ENCODE results near the gene GSDMA. TPM values are rescaled to one million over a fixed set of nuclear protein-coding genes. Genes with fewer than 3 reads are reported as not detected.

The GSDMA gene
- total and polyA plus RNA-seq, 10 of the 15 experiments (the other 5 are each of a cell fraction or from before 2014, with no cell fraction given), result 0.04 to 0.11 TPM; not detected in 8

DNA sequence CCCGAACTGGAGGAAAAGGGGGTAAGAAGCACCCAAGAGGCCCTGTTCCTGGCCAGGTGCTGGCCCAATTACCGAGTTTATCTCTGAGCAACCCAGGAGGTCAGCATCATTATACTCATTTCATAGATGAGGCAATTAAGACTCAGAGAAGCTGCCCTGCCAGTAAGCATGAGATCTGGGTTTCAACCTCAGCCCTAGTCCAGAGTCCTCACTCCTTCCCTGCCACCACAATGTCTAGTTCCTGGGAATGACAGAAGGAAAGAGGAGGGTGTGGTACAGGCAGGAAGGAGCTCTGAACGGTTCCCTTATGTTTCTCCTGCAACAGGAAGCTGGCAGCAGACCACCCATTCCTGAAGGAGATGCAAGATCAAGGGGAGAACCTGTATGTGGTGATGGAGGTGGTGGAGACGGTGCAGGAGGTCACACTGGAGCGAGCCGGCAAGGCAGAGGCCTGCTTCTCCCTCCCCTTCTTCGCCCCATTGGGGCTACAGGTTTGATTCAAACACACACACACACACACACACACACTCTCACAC is 7.4 kb downstream of the GSDMA start (continued):
- TF ChIP-seq YY1 (IDR thresholded peaks at IDR 0.05; ENCODE audit: low read depth, low read length) (no peak), SUPT20H (IDR thresholded peaks at IDR 0.05; ENCODE audit: borderline replicate concordance, control insufficient read depth, low read depth, low read length) (no peak), SMARCA5 (IDR thresholded peaks at IDR 0.05) (no peak), RELA (IDR thresholded peaks at IDR 0.05; ENCODE audit: borderline replicate concordance, partially characterized antibody) (no peak), SPI1 (IDR thresholded peaks at IDR 0.05; ENCODE audit: borderline replicate concordance, insufficient read depth, low read depth, low read length) (no peak), CHD4 (IDR thresholded peaks at IDR 0.05) (no peak)
- TF ChIP-seq, protein P1, sequence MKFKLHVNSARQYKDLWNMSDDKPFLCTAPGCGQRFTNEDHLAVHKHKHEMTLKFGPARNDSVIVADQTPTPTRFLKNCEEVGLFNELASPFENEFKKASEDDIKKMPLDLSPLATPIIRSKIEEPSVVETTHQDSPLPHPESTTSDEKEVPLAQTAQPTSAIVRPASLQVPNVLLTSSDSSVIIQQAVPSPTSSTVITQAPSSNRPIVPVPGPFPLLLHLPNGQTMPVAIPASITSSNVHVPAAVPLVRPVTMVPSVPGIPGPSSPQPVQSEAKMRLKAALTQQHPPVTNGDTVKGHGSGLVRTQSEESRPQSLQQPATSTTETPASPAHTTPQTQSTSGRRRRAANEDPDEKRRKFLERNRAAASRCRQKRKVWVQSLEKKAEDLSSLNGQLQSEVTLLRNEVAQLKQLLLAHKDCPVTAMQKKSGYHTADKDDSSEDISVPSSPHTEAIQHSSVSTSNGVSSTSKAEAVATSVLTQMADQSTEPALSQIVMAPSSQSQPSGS (IDR thresholded peaks at IDR 0.05; ENCODE audit: low read length), result no peak

DNA sequence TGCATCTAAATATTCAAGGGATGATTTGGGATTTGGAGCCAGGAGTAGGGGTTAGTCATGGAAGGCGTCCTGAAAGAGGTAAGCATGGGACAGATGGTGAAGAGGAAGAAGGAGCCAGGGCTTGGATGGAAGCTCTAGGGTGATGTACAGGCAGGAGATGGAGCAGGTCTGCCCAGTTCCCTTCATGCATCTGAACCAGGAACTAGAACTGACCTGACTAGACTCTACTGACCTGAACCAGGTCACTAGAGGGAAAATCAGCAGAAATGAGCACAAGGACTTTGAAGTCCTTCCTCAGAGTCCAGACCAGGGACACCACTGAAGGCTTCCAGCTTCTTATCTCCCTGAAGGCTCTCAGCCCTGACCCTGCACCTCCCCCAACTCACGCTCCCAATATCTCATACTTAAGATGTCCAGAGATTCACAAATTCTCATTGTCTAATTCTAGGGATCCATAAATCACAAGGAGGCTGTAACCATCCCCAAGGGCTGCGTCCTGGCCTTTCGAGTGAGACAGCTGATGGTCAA is 8.3 kb downstream of the GSDMA start:
- ChIA-PET SMC1A (ENCODE audit: uncharacterized antibody, unreplicated experiment) (no interaction called here), CTCF (no interaction called here)
- no peak overlapping the region for H3K4me3 ChIP-seq

More for the DNA sequence above, 8.3 kb downstream of the GSDMA start:
- DNase-seq (ENCODE audit: low read depth, low spot score) (no peak), FAIRE-seq (no peak), ATAC-seq (no peak)
- Histone ChIP-seq H2AFZ (ENCODE audit: control insufficient read depth, low read depth, low read length) (no peak overlapping the region), H3K27me3 (replicated peaks in 1 of 2; ENCODE audit: control insufficient read depth in 2 of 2, insufficient read depth in 2 of 2, low read length in 1 of 2) (peaks cover 0 to 4% of the 10 kb centered on the region in 2 experiments; a peak in 2 of 4 replicates), H3K9ac (ENCODE audit: control insufficient read depth, insufficient read depth, low read length) (no peak overlapping the region), H3K9me3 (replicated peaks; ENCODE audit: control insufficient read depth, insufficient read depth, low read length) (no peaks in the 10 kb centered on the region), H4K20me1 (ENCODE audit: control insufficient read depth, insufficient read depth) (no peaks in the 10 kb centered on the region), H3K79me2 (ENCODE audit: control insufficient read depth, insufficient read depth, low read length) (no peaks in the 10 kb centered on the region), H3K4me2 (ENCODE audit: control insufficient read depth, insufficient read depth) (no peak overlapping the region), H3K27ac (ENCODE audit: control insufficient read depth, insufficient read depth) (no peak overlapping the region), H3K36me3 (ENCODE audit: control insufficient read depth in 2 of 2, insufficient read depth in 2 of 2, low read length in 1 of 2) (no peaks in the 10 kb centered on the region), H3K4me1 (ENCODE audit: control insufficient read depth, insufficient read depth, low read length) (no peaks in the 10 kb centered on the region)
- in situ Hi-C loops (cut with MboI), result no loop called here
- POLR2A ChIA-PET, result no interaction called here
- RAD21 ChIA-PET (ENCODE audit: unreplicated experiment), result no interaction called here
- intact Hi-C loops (cut with micrococcal nuclease; ENCODE audit: unreplicated experiment), result no loop called here
- no peak for TF ChIP-seq FOXK2 (IDR thresholded peaks at IDR 0.05)
- 35% methylated on average over 4 of the region's 4 CpGs for WGBS (ENCODE audit: insufficient coverage, insufficient replicate concordance, low lambda C conversion rate, missing lambda C conversion rate)
- no TSS peak for BruUV-seq (replicated peaks)

Data from GM12878 (cell line).